Measurements from ENCODE around the gene FAM24B.

The FAM24B gene

DNA sequence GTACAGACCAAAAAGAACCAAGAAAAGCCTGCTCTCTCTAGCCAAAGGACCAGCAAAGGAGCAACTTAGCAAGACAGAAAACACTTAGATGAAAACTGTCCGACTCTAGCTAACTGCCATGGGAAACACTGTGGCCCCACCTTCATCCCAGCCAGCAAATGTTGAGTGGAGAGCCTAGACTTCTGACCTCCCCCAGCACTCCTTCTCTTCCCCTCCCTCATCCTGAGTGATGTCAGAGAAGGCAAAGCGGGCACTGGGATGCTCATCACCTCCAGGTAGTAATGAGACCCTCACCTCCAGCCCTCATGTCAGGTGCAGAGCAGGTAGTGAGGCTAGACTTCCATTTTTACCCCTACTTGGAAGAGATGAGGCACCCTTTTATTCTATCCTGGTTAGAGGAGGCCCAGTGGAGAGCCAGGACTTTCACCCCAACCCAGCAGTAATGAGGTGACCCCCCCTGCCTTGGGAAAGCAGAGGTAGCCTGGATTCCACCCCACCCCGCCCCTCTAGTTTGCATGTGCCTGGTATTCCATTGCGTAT, 50.6 kb downstream of the FAM24B start:
- in situ Hi-C loops (cut with MboI; ENCODE audit: low sequenced_read_pairs): no loop called here

GRCh38 chr10:122827302-122827701, 52.1 kb downstream of the FAM24B start:
- in situ Hi-C loops (cut with MboI; ENCODE audit: low sequenced_read_pairs): no loop called here

DNA sequence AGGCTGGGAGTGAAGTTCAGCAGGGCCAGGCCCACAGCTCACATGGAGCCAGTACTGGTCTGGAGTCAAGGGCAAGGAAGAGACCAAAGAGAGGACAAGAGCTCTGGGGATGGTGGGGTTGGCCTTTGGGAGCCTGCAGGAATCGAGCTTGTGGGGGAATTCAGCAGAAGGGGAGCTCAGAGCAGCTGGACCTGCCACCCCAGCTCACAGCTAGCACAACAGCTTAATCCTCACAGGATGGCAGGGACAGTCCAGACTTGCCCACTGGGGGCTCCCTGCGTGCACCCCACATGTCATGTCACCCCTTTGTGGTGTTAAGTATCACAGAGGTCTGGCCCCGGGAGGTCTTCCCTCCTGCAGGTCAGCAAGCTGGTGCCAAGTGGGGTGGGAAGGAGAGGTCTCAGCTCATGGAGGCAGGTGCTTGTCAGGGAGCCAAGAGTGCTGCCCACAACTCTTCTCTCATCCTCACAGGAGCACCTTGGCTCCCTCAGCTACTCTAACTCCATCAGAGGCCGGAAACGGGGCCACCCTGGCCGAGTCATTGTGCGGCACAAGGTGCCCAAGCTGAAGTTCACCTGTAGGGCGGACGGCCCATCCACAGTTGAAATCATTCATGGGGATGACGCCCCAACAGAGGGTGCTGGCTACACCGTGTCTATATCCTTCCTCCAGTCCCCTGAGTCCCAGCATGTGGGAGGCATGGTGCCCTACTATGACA, 56.2 kb downstream of the FAM24B start:
- in situ Hi-C loops (cut with MboI; ENCODE audit: low sequenced_read_pairs): no loop called here

DNA sequence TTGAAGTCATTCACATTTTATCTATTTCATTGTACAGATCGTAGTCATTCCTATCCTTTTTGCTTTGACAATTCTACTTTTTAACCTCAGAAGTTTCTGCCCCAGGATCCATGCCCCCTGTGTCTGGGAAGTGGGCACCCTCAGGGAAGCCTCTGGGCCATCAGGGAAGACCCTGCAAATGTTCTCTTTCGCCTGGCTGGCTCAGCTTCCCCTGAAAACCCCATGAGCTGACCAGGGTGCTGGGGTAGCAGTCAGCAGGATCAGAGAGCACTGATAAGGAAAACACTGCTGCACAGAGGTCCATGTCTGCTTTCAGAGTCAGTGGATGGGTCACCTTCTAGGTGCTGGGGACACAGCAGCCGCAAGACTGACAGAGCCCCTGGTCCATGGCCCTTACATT, 57.6 kb downstream of the FAM24B start:
- in situ Hi-C loops (cut with MboI; ENCODE audit: low sequenced_read_pairs): no loop called here

DNA sequence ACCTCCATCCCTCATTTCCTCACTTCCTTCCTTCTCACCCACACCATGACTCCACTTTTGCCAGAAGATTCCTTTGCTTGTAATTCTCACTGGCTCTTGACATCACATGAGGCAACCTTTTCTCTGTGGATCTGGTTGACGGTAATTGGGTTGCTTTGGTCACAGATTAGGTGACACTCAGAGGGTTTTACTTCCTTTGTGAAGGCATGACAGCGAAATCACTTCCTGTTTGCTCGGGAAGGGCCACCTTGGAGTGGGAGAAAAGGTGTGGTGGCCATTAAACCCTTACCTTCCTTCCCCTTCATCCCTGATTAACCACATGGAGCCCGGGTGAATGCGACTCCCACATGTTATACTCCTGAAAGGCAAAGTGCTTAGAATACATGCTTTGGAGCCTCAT, 63.9 kb downstream of the FAM24B start:
- in situ Hi-C loops (cut with MboI; ENCODE audit: low sequenced_read_pairs): no loop called here

DNA sequence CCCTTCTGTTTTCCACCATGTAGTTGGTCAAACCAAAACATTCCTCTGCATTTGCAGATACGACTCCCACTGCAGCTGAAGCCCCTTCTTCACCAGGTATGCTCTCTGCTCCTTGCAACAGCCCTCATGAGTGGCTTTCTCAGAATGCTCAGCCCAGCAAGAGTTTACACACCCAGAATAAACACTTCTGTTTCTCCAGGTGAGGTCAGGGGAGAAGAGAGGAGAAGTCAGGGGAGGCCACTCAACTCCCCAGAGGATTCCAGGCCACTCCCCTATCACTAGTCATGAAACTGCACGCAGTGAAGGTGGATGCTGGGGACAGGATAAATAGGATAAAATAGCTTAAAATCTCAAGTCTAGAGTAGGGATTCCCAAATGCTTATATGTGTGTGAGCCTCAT, 64.9 kb downstream of the FAM24B start:
- in situ Hi-C loops (cut with MboI; ENCODE audit: low sequenced_read_pairs): no loop called here

DNA sequence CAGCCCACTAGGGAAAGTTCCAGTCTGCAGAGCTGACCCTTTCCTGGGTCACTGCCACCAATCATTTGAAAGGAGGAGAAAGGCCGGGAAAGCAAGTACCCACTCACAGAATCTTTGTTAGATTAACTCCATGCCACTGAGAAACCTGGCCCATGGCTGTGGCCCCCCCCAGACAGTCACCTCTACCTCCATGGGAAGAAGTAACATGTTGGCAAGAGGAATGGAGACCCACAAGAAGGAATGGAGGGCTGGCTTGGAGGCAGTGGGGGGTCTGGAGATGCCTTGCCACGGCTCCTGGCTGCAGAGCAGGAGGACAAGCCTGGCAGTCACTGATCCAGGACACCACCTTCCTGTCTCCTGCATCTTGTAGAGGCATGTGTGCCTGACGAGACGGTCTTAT, 66.6 kb downstream of the FAM24B start:
- in situ Hi-C loops (cut with MboI; ENCODE audit: low sequenced_read_pairs): no loop called here

DNA sequence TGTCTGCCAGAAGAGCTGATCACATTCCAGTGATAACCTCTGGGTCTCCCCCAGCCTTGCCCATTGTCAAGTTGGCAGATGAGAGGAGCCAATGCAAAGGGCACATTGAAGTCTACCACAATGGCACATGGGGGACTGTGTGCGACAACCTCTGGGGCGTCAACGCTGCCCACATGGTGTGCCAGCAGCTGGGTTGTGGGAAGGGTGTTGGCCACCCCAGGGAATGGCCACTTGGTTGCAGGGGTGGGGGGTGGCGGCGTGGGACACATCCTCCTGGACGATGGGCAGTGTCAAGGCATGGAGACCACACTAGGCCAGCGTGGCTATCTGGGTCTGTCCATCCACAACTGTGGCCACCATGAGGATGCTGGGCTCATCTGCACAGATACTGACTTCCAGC, 77.1 kb downstream of the FAM24B start:
- in situ Hi-C loops (cut with MboI; ENCODE audit: low sequenced_read_pairs): no loop called here
